GM18517 (cell line): ENCODE measurements around the gene MILR1.
"Not testable (repeated sequence)": the region's sequence is repeated elsewhere in the genome, so short reads cannot be mapped to it uniquely, and the experiment has no call there.

Experiments used
- ATAC-seq: cut with Tn5 transposase; IDR thresholded peaks from one replicate; pipeline ENCODE4 v1.9.1; 2021; ENCODE audit warnings: mild to moderate bottlenecking, moderate library complexity; ENCODE audit not compliant: unreplicated experiment

The MILR1 gene

GRCh38 chr17:64448665-64449512 lies at the start of gene MILR1:
TSS of gene MILR1 (plus strand) at chr17:64449115. CDS start at chr17:64449169, 54 bp downstream.
- no peak for ATAC-seq

- ATAC-seq: no peak
These were observed 49.2 kb upstream of the MILR1 start for GRCh38 chr17:64399767-64400156.

DNA sequence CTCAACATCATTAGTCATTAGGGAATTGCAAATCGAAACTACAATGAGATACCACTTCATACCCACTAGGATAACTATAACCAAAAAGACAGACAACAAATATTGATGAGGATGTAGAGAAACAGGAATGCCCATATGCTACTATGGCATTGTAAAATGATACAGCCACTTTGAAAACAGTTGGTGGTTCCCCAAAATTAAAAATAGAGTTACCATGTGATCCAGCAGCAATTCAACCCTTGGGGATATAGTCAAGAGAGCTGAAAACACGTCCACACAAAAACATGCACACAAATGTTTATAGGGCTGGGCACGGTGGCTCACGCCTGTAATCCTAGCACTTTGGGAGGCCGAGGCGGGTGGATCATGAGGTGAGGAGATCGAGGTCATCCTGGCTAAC lies 48.3 kb upstream of the MILR1 start:
- no peak for ATAC-seq

GRCh38 chr17:64401244-64401860 lies 47.6 kb upstream of the MILR1 start:
- no peak for ATAC-seq

GRCh38 chr17:64401941-64402340 lies 47.0 kb upstream of the MILR1 start:
- no peak for ATAC-seq

DNA sequence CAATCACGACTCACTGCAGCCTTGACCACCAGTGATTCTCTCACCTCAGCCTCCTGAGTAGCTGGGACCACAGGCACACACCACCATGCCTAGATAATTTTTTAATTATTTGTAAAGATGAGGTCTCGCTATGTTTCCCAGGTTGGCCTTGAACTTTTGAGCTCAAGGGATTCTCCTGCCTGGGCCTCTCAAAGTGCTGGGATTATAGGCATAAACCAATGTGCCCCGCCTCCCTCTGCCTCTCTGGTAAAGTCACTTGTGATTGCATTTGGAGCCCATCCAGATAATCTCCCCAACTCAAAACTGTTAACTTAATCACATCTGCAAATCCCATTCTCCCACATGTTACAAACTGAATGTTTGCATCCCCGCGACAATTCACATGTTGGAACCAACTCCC lies 46.4 kb upstream of the MILR1 start:
- ATAC-seq: no peak

DNA sequence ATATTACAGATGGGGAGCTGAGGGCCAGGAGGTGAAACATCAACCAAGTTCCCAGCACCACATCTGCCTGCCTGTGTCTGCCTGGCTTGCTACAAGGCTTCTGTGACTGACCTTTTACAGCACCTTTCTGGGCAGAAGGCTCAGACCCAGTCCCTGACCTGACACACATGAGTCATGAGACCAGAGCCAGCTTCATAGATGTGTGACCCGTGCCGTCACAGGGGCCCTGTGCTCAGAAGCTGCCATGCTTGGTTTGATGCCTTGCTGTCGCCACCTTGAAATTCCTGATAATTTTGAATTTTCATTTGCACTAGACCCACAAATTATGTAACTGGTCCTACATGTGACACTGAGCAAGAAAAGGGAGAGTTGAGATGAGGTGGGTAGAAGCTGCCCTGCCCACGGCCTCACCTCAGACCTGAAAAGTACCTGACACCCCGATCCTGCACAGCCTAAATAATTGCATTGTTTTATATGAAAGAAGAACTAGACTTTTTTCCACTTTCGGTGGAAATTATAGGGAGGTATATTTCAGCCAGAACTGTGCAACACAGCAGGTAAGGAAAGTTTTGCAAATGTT lies 44.9 kb upstream of the MILR1 start:
- ATAC-seq: no peak

- ATAC-seq: no peak
These were observed 42.4 kb upstream of the MILR1 start for GRCh38 chr17:64406321-64407200.

- ATAC-seq: no peak
These were observed 38.0 kb upstream of the MILR1 start for GRCh38 chr17:64410750-64411490.

DNA sequence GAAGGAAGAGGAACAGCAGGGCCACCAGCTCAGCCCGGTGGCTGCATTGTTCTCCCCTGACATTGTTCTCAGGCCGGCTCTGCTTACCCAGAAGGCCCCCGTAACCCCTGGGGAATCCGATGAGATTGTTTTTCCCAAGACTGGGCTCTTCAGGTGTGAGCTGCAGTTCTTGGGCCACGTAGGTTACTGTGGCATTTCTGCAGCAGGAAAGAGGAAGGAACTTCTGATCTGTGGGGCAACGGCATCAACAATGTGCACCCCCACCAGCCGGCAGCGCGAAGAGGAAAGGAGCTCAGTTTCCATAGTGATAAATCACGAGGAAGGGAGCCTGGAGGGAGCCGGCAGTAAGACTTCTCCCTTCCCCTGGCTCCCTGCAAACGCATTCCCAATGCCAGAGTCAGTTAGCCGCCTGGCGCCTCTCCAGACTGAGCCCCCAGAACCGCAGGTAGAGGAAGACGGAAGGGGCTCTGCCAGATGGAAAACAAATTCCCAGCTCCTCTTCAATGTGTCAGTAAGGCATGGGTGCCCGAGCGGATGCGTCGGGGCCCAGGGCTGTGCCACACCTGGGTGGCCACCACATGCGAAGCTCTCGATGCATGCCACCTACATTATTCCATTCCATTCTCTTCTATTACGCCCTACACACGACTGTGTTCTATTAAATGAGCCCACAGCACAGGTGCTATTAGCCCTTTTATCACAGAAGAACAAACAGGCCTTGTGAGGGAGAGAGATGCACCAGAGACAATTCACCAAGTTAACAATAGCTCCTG lies 36.7 kb upstream of the MILR1 start:
- no peak for ATAC-seq

DNA sequence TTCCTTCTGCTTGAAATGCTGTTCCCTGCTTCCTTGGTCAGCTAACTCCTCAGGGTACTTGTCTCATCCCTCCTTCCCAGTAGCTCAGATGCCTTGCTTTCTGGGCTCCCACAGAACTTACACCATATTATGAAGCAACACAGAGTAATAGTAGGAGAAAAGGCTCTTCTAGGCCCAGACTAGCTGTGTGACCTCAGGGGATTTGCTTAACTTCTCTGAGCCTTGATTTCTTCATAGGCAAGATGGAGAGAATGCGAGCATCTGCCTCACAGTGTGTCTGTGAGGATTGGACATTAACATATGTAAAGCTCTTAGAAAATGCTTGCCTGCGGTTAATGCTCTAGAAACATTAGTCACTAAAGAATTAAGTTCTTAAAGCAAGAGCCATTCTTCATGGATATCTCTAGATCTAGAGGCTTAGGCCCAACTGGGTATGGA lies 36.0 kb upstream of the MILR1 start:
- ATAC-seq: no peak

DNA sequence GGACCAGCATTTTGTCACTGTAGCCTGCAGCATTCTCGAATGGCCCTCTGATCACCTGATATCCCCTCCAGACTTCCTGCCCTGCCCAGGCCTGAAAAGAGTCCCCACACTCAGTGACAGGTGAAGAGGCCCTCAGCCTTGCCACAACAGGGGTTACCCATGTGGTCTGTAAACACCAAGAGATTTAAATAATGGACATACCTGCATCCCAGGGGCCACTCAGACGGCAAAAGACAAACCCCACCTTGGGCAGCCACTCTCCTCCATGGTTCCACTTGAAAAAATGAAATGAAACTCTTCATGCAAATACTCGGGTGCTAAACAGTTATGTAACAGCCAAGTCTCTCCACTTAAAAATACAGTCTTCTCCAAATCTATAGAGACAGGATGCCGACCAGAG lies 35.4 kb upstream of the MILR1 start:
- ATAC-seq: no peak

DNA sequence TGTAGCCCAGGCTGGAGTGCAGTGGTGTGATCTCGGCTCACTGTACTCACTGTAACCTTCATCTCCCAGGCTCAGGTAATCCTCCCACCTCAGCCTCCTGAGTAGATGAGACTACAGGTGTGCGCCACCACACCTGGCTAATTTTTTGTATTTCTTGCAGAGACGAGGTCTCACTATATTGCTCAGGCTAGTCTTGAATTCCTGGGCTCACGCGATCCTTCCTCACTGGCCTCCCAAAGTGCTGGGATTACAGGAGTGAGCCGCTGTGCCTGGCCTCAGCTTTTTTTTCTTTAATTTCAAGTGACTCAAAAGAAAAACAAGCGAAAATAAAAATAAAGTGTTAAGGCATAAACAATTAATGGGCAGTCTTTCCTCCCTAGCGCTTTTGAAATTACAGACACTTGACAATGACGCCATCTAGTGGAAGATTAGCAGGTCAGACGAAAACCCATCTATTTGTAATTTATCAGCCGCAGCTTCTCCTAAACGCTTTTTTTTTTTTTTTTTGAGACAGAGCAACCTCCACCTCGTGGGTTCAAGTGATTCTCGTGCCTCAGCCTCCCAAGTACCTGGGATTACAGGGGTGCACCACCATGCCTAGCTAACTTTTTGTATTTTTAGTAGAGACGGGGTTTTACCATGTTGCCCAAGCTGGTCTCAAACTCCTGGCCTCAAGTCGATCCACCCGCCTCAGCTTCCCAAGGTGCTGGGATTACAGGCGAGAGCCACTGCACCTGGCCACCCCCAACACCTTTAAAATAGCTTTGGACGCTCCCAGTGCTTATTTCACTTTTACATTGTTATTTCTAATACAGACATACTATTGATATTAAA lies 30.2 kb upstream of the MILR1 start:
- no peak for ATAC-seq

GRCh38 chr17:64420143-64420670 lies 28.7 kb upstream of the MILR1 start:
- ATAC-seq: no peak

DNA sequence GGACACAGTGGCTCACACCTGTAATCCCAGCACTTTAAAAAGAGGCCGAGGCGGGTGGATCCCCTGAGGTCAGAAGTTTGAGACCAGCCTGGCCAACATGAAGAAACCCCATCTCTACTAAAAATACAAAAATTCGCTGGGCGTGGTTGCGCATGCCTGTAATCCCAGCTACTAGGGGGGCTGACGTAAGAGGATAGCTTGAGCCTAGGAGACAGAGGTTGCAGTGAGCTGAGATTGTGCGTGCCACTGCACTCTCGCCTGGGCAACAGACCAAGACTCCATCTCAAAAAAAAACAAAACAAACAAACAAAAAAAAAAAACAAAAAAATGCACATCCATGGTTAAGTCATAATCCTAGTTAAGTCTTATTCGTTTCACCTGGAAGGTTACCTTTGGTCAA lies 26.8 kb upstream of the MILR1 start:
- ATAC-seq: not testable (repeated sequence)

GRCh38 chr17:64423881-64424280 lies 25.0 kb upstream of the MILR1 start:
- ATAC-seq: no peak

DNA sequence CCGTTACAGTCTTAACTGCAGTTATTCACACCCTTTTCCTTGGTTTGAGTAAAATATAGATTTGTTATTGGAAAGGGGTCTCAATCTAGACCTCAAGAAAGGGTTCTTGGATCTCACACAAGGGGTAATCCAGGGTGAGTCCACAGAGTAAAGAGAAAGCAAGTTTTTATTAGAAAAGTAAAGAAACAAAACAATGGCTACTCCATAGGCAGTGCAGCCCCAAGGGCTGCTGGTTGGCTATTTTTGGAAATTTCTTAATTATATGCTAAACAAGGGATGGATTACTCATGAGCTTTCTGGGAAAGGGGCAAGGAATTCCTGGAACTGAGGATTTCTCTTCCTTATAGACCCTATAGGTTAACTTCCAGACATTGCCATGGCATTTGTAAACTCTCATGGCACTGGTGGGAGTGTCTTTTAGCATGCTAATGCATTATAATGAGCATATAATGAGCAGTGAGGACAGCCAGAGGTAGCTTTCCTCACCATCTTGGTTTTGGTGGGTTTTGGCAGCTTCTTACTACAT lies 24.5 kb upstream of the MILR1 start:
- ATAC-seq: no peak

DNA sequence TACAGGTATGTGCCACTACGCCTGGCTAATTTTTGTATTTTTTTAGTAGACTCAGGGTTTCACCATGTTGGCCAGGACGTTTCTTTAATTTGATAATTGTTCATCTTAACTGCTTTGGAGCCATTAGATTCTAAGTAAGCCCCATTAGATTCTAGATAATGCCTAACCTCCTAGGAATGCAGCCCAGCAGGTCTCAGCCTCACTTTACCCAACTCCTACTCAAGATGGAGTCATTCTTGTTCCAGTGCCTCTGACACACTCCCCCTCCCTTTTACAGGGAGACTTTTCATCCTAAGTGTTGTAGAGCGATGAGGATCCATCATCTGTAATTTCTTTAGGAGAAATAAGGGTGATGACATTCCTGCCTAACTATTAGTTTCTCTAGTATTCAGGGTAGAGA lies 23.7 kb upstream of the MILR1 start:
- ATAC-seq: no peak
